Mesendoderm (in vitro differentiated cells): Measurements from ENCODE around the gene EIF2B5.
"Not testable (repeated sequence)": the region's sequence is repeated elsewhere in the genome, so short reads cannot be mapped to it uniquely, and the experiment has no call there.

ENCODE experiments used
- DNase-seq: peaks from one replicate; pipeline ENCODE4 v3.0.0; 2013
- H2AK5ac ChIP-seq: 2 replicates; pipeline ENCODE4 v1.6.1; 2013; ENCODE audit warnings: low read length, inconsistent platforms
- H2BK120ac ChIP-seq: 2 replicates; pipeline ENCODE4 v1.6.1; 2013; ENCODE audit warnings: low read depth, mild to moderate bottlenecking, low read length, moderate library complexity, mixed read lengths
- H2BK15ac ChIP-seq: replicated peaks from 2 replicates; pipeline ENCODE4 v1.6.1; 2013; ENCODE audit warnings: low read depth, mild to moderate bottlenecking, moderate library complexity
- H2BK5ac ChIP-seq: 2 replicates; pipeline ENCODE4 v1.6.1; 2013; ENCODE audit warnings: low read length, inconsistent platforms
- H3K18ac ChIP-seq: 2 replicates; pipeline ENCODE4 v1.6.1; 2013; ENCODE audit warnings: mild to moderate bottlenecking, low read length, mixed read lengths
- H3K23ac ChIP-seq: one replicate; pipeline ENCODE4 v1.6.1; 2013; ENCODE audit warnings: low read length
- H3K27ac ChIP-seq: 2 replicates; pipeline ENCODE4 v1.5.1; 2013; ENCODE audit warnings: low read depth, mild to moderate bottlenecking, inconsistent platforms, low read length, moderate library complexity
- H3K27me3 ChIP-seq: 2 replicates; pipeline ENCODE4 v1.6.1; 2013; ENCODE audit warnings: low read length, control low read depth, mild to moderate bottlenecking, inconsistent platforms; ENCODE audit not compliant: insufficient read depth, poor library complexity
- H3K36me3 ChIP-seq: 2 replicates; pipeline ENCODE4 v1.6.1; 2013; ENCODE audit warnings: low read length, inconsistent platforms; ENCODE audit not compliant: control insufficient read depth, insufficient read depth
- H3K4ac ChIP-seq: one replicate; pipeline ENCODE4 v1.6.1; 2013; ENCODE audit warnings: low read depth, mild to moderate bottlenecking, low read length, moderate library complexity
- H3K4me1 ChIP-seq: 2 replicates; pipeline ENCODE4 v1.6.1; 2013; ENCODE audit warnings: low read depth, low read length, inconsistent platforms; ENCODE audit not compliant: control insufficient read depth
- H3K4me2 ChIP-seq: 2 replicates; pipeline ENCODE4 v1.6.1; 2013; ENCODE audit warnings: low read length
- H3K4me3 ChIP-seq: 2 replicates; pipeline ENCODE4 v1.5.1; 2013; ENCODE audit warnings: mild to moderate bottlenecking, low read length
- H3K56ac ChIP-seq: one replicate; pipeline ENCODE4 v1.6.1; 2013; ENCODE audit warnings: low read length
- H3K79me1 ChIP-seq: 2 replicates; pipeline ENCODE4 v1.6.1; 2013; ENCODE audit warnings: low read length, inconsistent platforms
- H3K79me2 ChIP-seq: 2 replicates; pipeline ENCODE4 v1.6.1; 2013; ENCODE audit warnings: mild to moderate bottlenecking, low read length; ENCODE audit not compliant: control insufficient read depth, insufficient read depth
- H3K9ac ChIP-seq: 2 replicates; pipeline ENCODE4 v1.6.1; 2013; ENCODE audit warnings: low read length, inconsistent platforms
- H4K5ac ChIP-seq: one replicate; pipeline ENCODE4 v1.6.1; 2013; ENCODE audit warnings: low read length
- H4K8ac ChIP-seq: one replicate; pipeline ENCODE4 v1.6.1; 2013; ENCODE audit warnings: low read depth, mild to moderate bottlenecking, control low read depth, low read length, moderate library complexity
- WGBS: extraction: QIAGEN DNeasy Blood & Tissue Kit; methylation state at CpG from one replicate; pipeline ENCODE4 v1.1.7; 2013; ENCODE audit warnings: low lambda C conversion rate, missing lambda C conversion rate; ENCODE audit not compliant: insufficient coverage; ENCODE audit errors: extremely low coverage; 5-methylcytosine and 5-hydroxymethylcytosine counted together

EIF2B5 gene

DNA sequence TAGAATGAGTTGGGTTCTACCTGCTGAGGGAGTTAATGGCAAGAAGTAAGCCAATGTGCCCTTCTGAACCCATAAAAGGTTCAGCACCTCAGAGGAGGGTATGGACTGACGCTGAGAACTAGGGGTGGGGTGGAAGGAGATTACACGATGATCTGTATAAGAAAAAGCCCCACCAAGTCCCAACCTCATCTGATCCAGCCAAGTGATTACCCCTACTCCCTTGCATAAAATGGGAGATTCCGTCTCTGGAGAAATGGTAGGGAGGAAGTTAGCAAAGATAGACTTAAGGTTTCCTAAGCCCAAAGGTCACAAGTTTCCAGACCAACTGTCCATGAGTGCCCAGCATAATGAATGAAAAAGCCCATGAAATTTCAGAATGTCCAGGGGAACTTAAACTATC is 12.9 kb downstream of the EIF2B5 start:
- H3K79me1 ChIP-seq = no peaks in the 10 kb centered on the region
- H3K18ac ChIP-seq = no peak overlapping the region
- no peak overlapping the region for H3K27ac ChIP-seq
- H2BK120ac ChIP-seq = no peak overlapping the region
- no peak overlapping the region for H2BK5ac ChIP-seq
- no peaks in the 10 kb centered on the region for H3K79me2 ChIP-seq
- no peak overlapping the region for H3K9ac ChIP-seq
- no peak overlapping the region for H2BK15ac ChIP-seq
- H3K23ac ChIP-seq = no peak overlapping the region
- H3K4me1 ChIP-seq = no peaks in the 10 kb centered on the region
- H3K27me3 ChIP-seq = no peaks in the 10 kb centered on the region
- WGBS = no CpG with 5 or more reads among the region's 3 CpGs
- H3K4me3 ChIP-seq = no peak overlapping the region
- no peak overlapping the region for H3K4me2 ChIP-seq
- no peak overlapping the region for H3K4ac ChIP-seq
- no peak overlapping the region for H4K8ac ChIP-seq
- no peak overlapping the region for H3K56ac ChIP-seq
- no peak overlapping the region for H2AK5ac ChIP-seq
- DNase-seq = no peak
- H3K36me3 ChIP-seq = peaks cover 3% of the 10 kb centered on the region
- no peak overlapping the region for H4K5ac ChIP-seq

- H3K36me3 ChIP-seq = peaks cover under 1% of the 10 kb centered on the region
- H2BK15ac ChIP-seq = no peak overlapping the region
- H3K9ac ChIP-seq = no peak overlapping the region
- no peak overlapping the region for H2AK5ac ChIP-seq
- no peak overlapping the region for H2BK5ac ChIP-seq
- no peak overlapping the region for H3K56ac ChIP-seq
- no peaks in the 10 kb centered on the region for H3K4me1 ChIP-seq
- H3K4me3 ChIP-seq = no peak overlapping the region
- no peaks in the 10 kb centered on the region for H3K79me2 ChIP-seq
- H3K27ac ChIP-seq = no peak overlapping the region
- H3K18ac ChIP-seq = no peak overlapping the region
- no peak overlapping the region for H3K23ac ChIP-seq
- DNase-seq = no peak
- H3K4ac ChIP-seq = no peak overlapping the region
- H3K79me1 ChIP-seq = peaks cover under 1% of the 10 kb centered on the region
- no peak overlapping the region for H2BK120ac ChIP-seq
- H3K4me2 ChIP-seq = no peak overlapping the region
- H4K5ac ChIP-seq = no peak overlapping the region
- H4K8ac ChIP-seq = no peak overlapping the region
- no peaks in the 10 kb centered on the region for H3K27me3 ChIP-seq
- WGBS = no CpG with 5 or more reads among the region's 6 CpGs
These were observed 14.0 kb downstream of the EIF2B5 start for GRCh38 chr3:184149123-184149522.

GRCh38 chr3:184149770-184150169 is 14.6 kb downstream of the EIF2B5 start:
- peak; percentile 56 for DNase-seq
- not testable (repeated sequence) for H3K18ac ChIP-seq, H4K5ac ChIP-seq, H3K56ac ChIP-seq, H2BK5ac ChIP-seq, H3K4me1 ChIP-seq, H3K27me3 ChIP-seq, H2BK120ac ChIP-seq, H4K8ac ChIP-seq, H3K36me3 ChIP-seq, H2AK5ac ChIP-seq, H3K79me2 ChIP-seq, H3K9ac ChIP-seq, H3K4me3 ChIP-seq, H3K4me2 ChIP-seq, H3K79me1 ChIP-seq, H3K23ac ChIP-seq, H2BK15ac ChIP-seq, H3K27ac ChIP-seq, H3K4ac ChIP-seq
- whole genome bisulfite sequencing = no CpG with 5 or more reads among the region's 6 CpGs

- H3K36me3 ChIP-seq = no peaks in the 10 kb centered on the region
- H3K4me2 ChIP-seq = peak within 1 kb of the TSS; percentile 88
- peak within 1 kb of the TSS; percentile 97 for H3K4me3 ChIP-seq
- H3K18ac ChIP-seq = peak within 1 kb of the TSS; percentile 92
- peak; percentile 77 for DNase-seq
- peak within 1 kb of the TSS; percentile 80 for H2BK5ac ChIP-seq
- peaks cover 5% of the 10 kb centered on the region for H3K79me1 ChIP-seq
- H2BK15ac ChIP-seq = no peak within 1 kb of the TSS
- peak within 1 kb of the TSS; percentile 97 for H3K9ac ChIP-seq
- H4K8ac ChIP-seq = no peak within 1 kb of the TSS
- H3K27me3 ChIP-seq = no peaks in the 10 kb centered on the region
- H3K4ac ChIP-seq = peak within 1 kb of the TSS; percentile 74
- H2AK5ac ChIP-seq = no peak within 1 kb of the TSS
- H3K56ac ChIP-seq = peak within 1 kb of the TSS; percentile 99
- H3K4me1 ChIP-seq = no peaks in the 10 kb centered on the region
- H3K27ac ChIP-seq = peak within 1 kb of the TSS; percentile 96
- no peak within 1 kb of the TSS for H4K5ac ChIP-seq
- no peak within 1 kb of the TSS for H2BK120ac ChIP-seq
- WGBS = no CpG with 5 or more reads among the region's 84 CpGs
- peaks cover 30% of the 10 kb centered on the region for H3K79me2 ChIP-seq
- peak within 1 kb of the TSS; percentile 29 for H3K23ac ChIP-seq
These were observed 19.9 kb downstream of the EIF2B5 start, which contains the start of gene DVL3 for GRCh38 chr3:184154885-184155643. TSS of gene DVL3 (plus strand) at chr3:184155377. CDS start at chr3:184155636, 259 bp downstream.

GRCh38 chr3:184155644-184156521 is 20.7 kb downstream of the EIF2B5 start:
- Histone ChIP-seq H3K79me1 (peaks cover 9% of the 10 kb centered on the region), H3K4me1 (no peaks in the 10 kb centered on the region), H2BK5ac (peak overlapping the region; percentile 80), H4K5ac (no peak overlapping the region), H2BK15ac (no peak overlapping the region), H2BK120ac (no peak overlapping the region), H2AK5ac (no peak overlapping the region), H3K27ac (peak overlapping the region; percentile 96), H3K9ac (peak overlapping the region; percentile 97), H3K4ac (peak overlapping the region; percentile 74), H3K27me3 (no peaks in the 10 kb centered on the region), H3K36me3 (no peaks in the 10 kb centered on the region), H3K4me3 (peak overlapping the region; percentile 97), H3K23ac (peak overlapping the region; percentile 29), H3K79me2 (peaks cover 39% of the 10 kb centered on the region), H3K56ac (peak overlapping the region; percentile 99), H4K8ac (no peak overlapping the region), H3K18ac (peak overlapping the region; percentile 92), H3K4me2 (peak overlapping the region; percentile 88)
- WGBS = no CpG with 5 or more reads among the region's 47 CpGs
- DNase-seq = peak; percentile 61
